Measurements from ENCODE around the gene CABLES1.

Gene CABLES1

DNA sequence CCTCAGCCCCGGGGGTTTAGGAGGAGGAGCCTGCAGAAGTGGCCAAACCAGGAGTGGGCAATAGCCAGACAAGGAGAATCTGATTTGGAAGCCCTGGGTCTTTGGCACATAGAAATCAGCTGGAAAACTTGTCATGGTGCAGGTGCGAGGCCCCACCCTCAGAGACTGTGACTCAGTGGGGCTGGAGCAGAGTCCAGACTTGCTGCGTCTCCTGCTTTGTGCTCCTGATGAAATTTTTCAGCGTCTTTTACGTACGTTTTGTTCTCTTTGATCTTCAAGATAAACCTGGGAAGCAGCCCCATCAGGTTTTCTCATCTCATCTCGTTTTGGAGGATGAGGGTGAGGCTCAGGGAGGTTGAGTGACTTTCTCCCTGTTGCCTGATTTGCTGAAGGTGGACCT, 114.1 kb downstream of the CABLES1 start:
- CTCF ChIA-PET: no interaction called here
- no peak for TF ChIP-seq NFRKB (IDR thresholded peaks at IDR 0.05)
- TF ChIP-seq FOXM1 (IDR thresholded peaks at IDR 0.05; ENCODE audit: borderline replicate concordance): no peak
- TF ChIP-seq SUZ12 (IDR thresholded peaks at IDR 0.05): no peak
- no peak for TF ChIP-seq ELF4 (IDR thresholded peaks at IDR 0.05)
- TF ChIP-seq LEF1 (IDR thresholded peaks at IDR 0.05; ENCODE audit: borderline replicate concordance): no peak
- no peak for TF ChIP-seq L3MBTL2 (conservative IDR thresholded peaks at IDR 0.05)
- TF ChIP-seq ZNF384 (IDR thresholded peaks at IDR 0.05): no peak
- TF ChIP-seq CTBP1 (IDR thresholded peaks at IDR 0.05; ENCODE audit: borderline replicate concordance): no peak
- no peak for TF ChIP-seq HDGF (IDR thresholded peaks at IDR 0.05; ENCODE audit: borderline replicate concordance)
- TF ChIP-seq FOXK2 (IDR thresholded peaks at IDR 0.05): no peak
- no peak for TF ChIP-seq TARDBP (IDR thresholded peaks at IDR 0.05)
- TF ChIP-seq BHLHE40 (IDR thresholded peaks at IDR 0.05; ENCODE audit: borderline replicate concordance): no peak
- no peak for TF ChIP-seq SP1 (IDR thresholded peaks at IDR 0.05)
- POLR2A ChIA-PET: no interaction called here
- no peak for DNase-seq (ENCODE audit: extremely low spot score)

DNA sequence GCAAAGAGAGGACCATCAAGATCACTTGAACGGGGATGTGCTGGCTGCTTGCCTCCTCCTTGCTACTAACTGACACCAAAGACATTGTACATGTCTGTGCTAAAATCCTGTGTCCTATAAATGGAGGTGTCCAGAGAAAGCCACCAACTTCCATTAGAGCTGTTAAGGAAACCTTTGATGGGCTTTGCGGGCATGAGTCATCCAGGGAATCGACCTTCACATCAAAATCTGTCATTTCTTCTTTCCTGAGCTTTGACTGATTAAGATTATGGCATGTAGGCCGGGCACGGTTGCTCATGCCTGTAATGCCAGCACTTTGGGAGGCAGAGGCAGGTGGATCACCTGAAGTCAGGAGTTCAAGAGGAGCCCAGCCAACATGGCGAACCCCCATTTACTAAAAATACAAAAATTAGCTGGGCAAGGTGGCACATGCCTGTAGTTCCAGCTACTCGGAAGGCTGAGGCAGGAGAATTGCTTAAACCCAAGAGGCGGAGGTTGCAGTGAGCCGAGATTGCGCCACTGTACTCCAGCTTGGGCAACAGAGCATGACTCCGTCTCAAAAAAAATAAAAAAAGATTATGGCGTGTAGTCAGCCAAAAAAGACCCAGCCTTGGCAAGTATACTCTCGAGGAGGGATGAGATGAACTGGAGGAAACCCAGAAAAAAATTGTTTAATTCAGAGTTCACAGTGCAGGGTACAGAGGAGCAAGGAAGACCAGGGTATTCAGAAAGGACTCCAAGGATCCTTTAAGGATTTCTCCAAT, 115.8 kb downstream of the CABLES1 start:
- DNase-seq (ENCODE audit: extremely low spot score): no peak
- TF ChIP-seq BHLHE40 (IDR thresholded peaks at IDR 0.05; ENCODE audit: borderline replicate concordance) (no peak), HDGF (IDR thresholded peaks at IDR 0.05; ENCODE audit: borderline replicate concordance) (no peak), NFRKB (IDR thresholded peaks at IDR 0.05) (no peak), ZNF384 (IDR thresholded peaks at IDR 0.05) (no peak), FOXK2 (IDR thresholded peaks at IDR 0.05) (no peak), CTBP1 (IDR thresholded peaks at IDR 0.05; ENCODE audit: borderline replicate concordance) (no peak), TARDBP (IDR thresholded peaks at IDR 0.05) (no peak), SUZ12 (IDR thresholded peaks at IDR 0.05) (no peak), LEF1 (IDR thresholded peaks at IDR 0.05; ENCODE audit: borderline replicate concordance) (no peak), L3MBTL2 (conservative IDR thresholded peaks at IDR 0.05) (no peak), ELF4 (IDR thresholded peaks at IDR 0.05) (no peak), SP1 (IDR thresholded peaks at IDR 0.05) (no peak), ARNT (IDR thresholded peaks at IDR 0.05) (no peak)
- TF ChIP-seq, protein P1, sequence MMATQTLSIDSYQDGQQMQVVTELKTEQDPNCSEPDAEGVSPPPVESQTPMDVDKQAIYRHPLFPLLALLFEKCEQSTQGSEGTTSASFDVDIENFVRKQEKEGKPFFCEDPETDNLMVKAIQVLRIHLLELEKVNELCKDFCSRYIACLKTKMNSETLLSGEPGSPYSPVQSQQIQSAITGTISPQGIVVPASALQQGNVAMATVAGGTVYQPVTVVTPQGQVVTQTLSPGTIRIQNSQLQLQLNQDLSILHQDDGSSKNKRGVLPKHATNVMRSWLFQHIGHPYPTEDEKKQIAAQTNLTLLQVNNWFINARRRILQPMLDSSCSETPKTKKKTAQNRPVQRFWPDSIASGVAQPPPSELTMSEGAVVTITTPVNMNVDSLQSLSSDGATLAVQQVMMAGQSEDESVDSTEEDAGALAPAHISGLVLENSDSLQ (IDR thresholded peaks at IDR 0.05): no peak
- ChIA-PET POLR2A (no interaction called here), CTCF (no interaction called here)

DNA sequence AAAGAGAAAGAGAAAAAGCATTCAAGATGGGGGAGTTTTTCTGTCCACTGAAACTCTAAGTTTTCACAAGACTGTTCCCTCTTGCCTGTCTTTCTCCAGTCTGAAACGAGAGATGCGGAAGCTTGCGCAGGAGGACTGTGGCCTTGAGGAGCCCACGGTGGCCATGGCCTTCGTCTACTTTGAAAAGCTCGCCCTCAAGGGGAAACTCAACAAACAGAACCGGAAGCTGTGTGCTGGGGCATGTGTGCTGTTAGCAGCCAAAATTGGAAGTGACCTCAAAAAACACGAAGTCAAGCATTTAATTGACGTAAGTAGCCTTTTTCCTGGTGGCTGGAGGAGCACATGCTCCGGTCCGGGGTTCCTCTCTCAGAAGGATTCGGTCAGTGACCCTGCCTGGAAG, 118.3 kb downstream of the CABLES1 start:
- CTCF ChIA-PET: interaction anchor here (0.7 kb wide), 1 partner anchor 416 kb away, joined by 3 read pairs; no protein-coding TSS in a partner anchor
- POLR2A ChIA-PET: no interaction called here
- no peak for DNase-seq (ENCODE audit: extremely low spot score)
- TF ChIP-seq, protein P1 (IDR thresholded peaks at IDR 0.05): no peak
- TF ChIP-seq TARDBP (IDR thresholded peaks at IDR 0.05): no peak
- no peak for TF ChIP-seq ELF4 (IDR thresholded peaks at IDR 0.05)
- no peak for TF ChIP-seq L3MBTL2 (conservative IDR thresholded peaks at IDR 0.05)
- no peak for TF ChIP-seq FOXK2 (IDR thresholded peaks at IDR 0.05)

DNA sequence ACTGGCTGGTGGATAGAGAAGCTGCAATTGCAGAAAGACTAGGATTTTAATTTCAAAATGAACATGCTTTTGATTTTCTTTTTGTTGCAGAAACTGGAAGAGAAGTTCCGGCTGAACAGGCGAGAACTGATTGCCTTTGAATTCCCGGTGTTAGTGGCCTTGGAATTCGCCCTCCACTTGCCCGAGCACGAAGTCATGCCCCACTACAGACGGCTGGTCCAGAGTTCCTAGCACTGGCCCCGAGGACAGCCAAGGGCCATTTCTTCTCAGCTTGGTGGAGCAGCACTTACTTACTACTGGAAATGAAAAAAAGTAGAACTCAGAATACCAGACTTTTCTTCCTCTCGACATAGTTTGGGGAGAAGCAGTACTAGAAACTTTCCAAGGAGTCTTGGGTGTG, 121.9 kb downstream of the CABLES1 start:
- TF ChIP-seq FOXK2 (IDR thresholded peaks at IDR 0.05) (no peak), L3MBTL2 (conservative IDR thresholded peaks at IDR 0.05) (no peak), ZNF384 (IDR thresholded peaks at IDR 0.05) (no peak), TARDBP (IDR thresholded peaks at IDR 0.05) (no peak), ELF4 (IDR thresholded peaks at IDR 0.05) (no peak), BHLHE40 (IDR thresholded peaks at IDR 0.05; ENCODE audit: borderline replicate concordance) (no peak), CTBP1 (IDR thresholded peaks at IDR 0.05; ENCODE audit: borderline replicate concordance) (no peak), NFRKB (IDR thresholded peaks at IDR 0.05) (no peak), SP1 (IDR thresholded peaks at IDR 0.05) (no peak), HDGF (IDR thresholded peaks at IDR 0.05; ENCODE audit: borderline replicate concordance) (no peak), LEF1 (IDR thresholded peaks at IDR 0.05; ENCODE audit: borderline replicate concordance) (no peak), FOXA1 (IDR thresholded peaks at IDR 0.05) (no peak), ARNT (IDR thresholded peaks at IDR 0.05) (no peak), SUZ12 (IDR thresholded peaks at IDR 0.05) (no peak), FOXM1 (IDR thresholded peaks at IDR 0.05; ENCODE audit: borderline replicate concordance) (no peak)
- TF ChIP-seq, protein P1 (IDR thresholded peaks at IDR 0.05): no peak
- POLR2A ChIA-PET: no interaction called here
- CTCF ChIA-PET: interaction anchor here (0.6 to 0.7 kb wide), 2 partner anchors 29 to 50 kb away, joined by 3 read pairs; no protein-coding TSS in a partner anchor
- DNase-seq (ENCODE audit: extremely low spot score): no peak

DNA sequence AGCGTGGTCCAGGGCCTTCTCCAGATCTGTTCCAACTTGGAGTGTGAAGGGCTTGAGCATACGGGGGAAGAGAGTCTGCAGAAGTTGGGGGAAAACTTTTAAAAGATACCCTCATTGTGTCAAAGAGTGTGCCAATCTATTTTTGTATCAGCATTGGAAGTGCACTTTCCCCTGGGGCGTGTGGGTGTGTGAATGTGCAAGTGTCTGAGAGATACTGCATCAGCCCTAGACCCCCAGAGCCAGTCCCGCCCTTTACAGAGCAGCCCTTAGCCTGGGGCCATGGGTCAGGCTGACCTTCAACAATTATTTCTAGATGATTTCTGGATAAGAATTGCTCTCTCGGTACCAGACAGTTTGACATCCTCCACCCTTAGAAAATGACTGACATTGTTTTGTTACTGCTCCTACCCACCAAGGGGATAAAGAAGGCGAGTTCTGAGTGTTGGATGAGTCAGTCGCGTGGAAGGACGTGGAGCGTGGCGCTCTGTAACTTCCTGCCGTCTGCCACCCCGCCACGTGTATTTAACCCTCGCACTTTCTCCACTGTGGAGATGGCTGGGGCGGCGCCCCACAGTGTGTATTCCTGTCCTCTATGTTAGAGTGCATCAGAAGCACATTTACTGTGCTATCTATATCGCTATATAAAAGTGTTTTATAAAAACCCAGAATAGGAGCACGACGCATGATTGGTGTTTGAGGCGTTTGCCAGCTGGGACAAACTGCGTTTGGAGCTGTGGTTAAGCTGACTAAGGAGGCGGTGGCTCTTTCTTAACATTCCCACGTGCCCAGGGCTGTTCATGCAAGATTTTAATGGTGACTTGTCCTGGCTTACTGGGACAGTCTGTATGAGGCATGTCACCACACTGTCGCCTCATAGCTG, 122.6 kb downstream of the CABLES1 start:
- TF ChIP-seq ELF4 (IDR thresholded peaks at IDR 0.05) (no peak), BHLHE40 (IDR thresholded peaks at IDR 0.05; ENCODE audit: borderline replicate concordance) (no peak), NFRKB (IDR thresholded peaks at IDR 0.05) (no peak), TARDBP (IDR thresholded peaks at IDR 0.05) (no peak), LEF1 (IDR thresholded peaks at IDR 0.05; ENCODE audit: borderline replicate concordance) (no peak), FOXK2 (IDR thresholded peaks at IDR 0.05) (no peak), FOXA1 (IDR thresholded peaks at IDR 0.05) (no peak)
- TF ChIP-seq, protein P1 (IDR thresholded peaks at IDR 0.05): no peak
- ChIA-PET CTCF (interaction anchor here (0.6 to 0.7 kb wide), 2 partner anchors 30 to 50 kb away, joined by 3 read pairs; no protein-coding TSS in a partner anchor), POLR2A (no interaction called here)
- no peak for DNase-seq (ENCODE audit: extremely low spot score)
